Activated gamma-delta T cell treated with Interleukin-2 at 50 U/mL for 16 hours (primary cell): Measurements from ENCODE around the gene APLF.
"Not testable (repeated sequence)": the region's sequence is repeated elsewhere in the genome, so short reads cannot be mapped to it uniquely, and the experiment has no call there.

Source experiments
- DNase-seq: peaks from one replicate; pipeline ENCODE4 v3.0.0-alpha.2; 2020

APLF gene

GRCh38 chr2:68591225-68591624 is 123.8 kb downstream of the APLF start:
- no peak for DNase-seq

- DNase-seq = no peak
These were observed 126.7 kb downstream of the APLF start for GRCh38 chr2:68594041-68594440.

GRCh38 chr2:68594674-68595492 is 127.5 kb downstream of the APLF start:
- peak; percentile 45 for DNase-seq

- not testable (repeated sequence) for DNase-seq
These were observed 128.1 kb downstream of the APLF start for GRCh38 chr2:68595493-68595785.

- not testable (repeated sequence) for DNase-seq
These were observed 133.1 kb downstream of the APLF start for GRCh38 chr2:68600495-68600894.

GRCh38 chr2:68603059-68603458 is 135.7 kb downstream of the APLF start:
- no peak for DNase-seq

GRCh38 chr2:68604077-68604476 is 136.7 kb downstream of the APLF start:
- no peak for DNase-seq

- no peak for DNase-seq
These were observed 138.6 kb downstream of the APLF start for GRCh38 chr2:68605939-68606338.

- DNase-seq = no peak
These were observed 139.4 kb downstream of the APLF start for GRCh38 chr2:68606759-68607158.

- no peak for DNase-seq
These were observed 140.5 kb downstream of the APLF start for GRCh38 chr2:68607837-68608236.

- no peak for DNase-seq
These were observed 145.6 kb downstream of the APLF start for GRCh38 chr2:68612765-68613519.

- no peak for DNase-seq
These were observed 153.4 kb downstream of the APLF start for GRCh38 chr2:68620772-68621171.

GRCh38 chr2:68623820-68624219 is 156.4 kb downstream of the APLF start:
- no peak for DNase-seq

GRCh38 chr2:68627615-68628014 is 160.2 kb downstream of the APLF start:
- no peak for DNase-seq
